GOT3 (cell line): ENCODE results near the gene DUOX1.
"Not testable (repeated sequence)": the region's sequence is repeated elsewhere in the genome, so short reads cannot be mapped to it uniquely, and the experiment has no call there.

ENCODE experiments used
- DNase-seq: peaks from one replicate; lab custom pipeline; 2025; ENCODE audit warnings: mixed read lengths; lab: John Stamatoyannopoulos, UW

Gene DUOX1

DNA sequence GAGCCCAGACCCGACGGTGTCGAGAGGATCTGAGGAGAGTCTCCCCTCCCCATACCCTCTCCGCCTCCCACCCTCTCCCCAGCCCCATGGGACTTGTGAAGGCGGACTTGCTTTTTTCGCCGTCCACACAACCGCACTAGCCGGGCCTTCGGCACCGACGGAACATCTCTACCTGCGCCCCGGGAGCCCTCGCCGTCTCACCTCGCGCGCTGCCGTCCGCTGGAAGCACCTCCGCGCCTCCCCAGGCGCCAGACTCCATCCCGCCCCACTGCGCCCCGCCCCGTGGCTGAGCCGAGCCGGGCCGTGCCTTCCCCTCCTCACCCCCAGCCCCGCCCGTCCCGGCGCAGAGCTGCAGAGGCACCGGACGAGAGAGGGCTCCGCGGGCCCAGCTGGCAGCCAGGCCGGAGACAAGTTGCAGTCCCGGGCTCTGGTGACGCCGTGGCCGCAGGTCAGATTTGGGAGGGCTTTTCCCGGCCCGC, at the start of gene DUOX1, which contains the start of gene DUOXA1:
Gene DUOX1, plus strand, starts transcription at position 344 of the 479 bp plus-strand sequence. CDS start 1,973 bp downstream, outside the sequence.
Gene DUOXA1, minus strand, starts transcription at position 229 of the 479 bp plus-strand sequence. CDS start 6,865 bp downstream, outside the sequence.
- no peak for DNase-seq

- not testable (repeated sequence) for DNase-seq
Observed at GRCh38 chr15:45080593-45080992, 49.2 kb upstream of the DUOX1 start.

DNA sequence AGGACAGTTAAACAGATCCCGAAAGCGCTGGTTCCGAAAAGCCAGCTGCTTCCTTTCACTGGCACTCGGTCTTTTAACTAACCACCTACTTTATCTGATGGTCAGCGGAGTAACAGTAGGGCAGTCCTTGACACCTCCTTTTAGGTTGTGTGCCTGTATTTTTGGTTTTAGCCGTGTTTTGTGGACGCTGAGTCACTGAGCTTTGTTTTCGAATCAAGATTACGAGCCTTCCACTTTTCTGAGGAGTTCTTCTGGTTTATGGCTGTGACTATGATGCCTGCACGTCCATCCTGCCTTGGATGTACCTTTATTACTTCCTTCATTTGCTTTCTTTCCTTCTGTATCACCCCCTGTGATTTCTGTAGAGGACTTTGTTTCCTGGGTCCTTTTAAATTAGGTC, 47.4 kb upstream of the DUOX1 start:
- not testable (repeated sequence) for DNase-seq

- DNase-seq: no peak
Observed at GRCh38 chr15:45083223-45083622, 46.6 kb upstream of the DUOX1 start.

- DNase-seq: no peak
Observed at GRCh38 chr15:45084163-45084562, 45.6 kb upstream of the DUOX1 start.

- no peak for DNase-seq
Observed at GRCh38 chr15:45087513-45087912, 42.3 kb upstream of the DUOX1 start.

DNA sequence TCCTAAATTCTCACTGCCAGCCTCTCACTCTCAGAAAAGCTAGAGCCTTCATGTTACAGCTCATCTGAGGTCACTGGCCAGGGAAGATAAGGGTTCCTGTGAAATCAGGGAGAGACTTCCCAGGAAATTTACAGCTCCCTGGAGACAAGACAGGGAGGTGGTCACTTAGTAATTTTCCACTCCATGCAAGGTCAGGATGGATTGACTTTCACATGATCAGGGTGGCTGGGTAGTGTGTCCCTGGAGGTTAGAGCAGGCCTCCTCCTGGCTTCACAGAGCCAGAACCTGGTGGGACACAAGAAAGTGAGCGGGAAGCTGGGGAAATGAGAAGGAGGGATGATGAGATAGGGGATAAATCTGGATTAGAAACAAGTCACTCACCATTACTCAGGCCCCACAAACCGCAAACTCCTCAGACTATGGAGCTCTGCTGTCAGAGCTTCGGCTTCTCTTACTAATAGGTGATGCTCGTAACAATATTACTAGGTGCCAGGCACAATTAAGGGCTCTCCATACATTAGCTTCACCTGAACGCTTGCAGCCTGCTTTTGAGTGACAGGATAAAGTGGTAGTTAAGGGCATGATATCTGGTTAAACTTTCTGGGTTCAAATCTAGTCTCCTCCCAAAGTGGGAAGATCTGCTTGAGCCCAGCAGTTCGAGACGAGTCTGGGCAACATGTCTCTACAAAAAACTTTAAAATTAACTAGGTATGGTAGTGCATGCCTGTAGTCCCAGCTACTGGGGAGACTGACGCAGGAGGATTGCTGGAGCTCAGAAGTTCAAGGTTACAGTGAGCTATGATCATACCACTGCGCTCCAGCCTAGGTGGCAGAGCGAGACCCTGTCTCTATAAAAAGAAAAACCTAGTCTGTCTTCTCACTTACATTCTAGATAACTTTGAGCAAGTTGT, 40.7 kb upstream of the DUOX1 start:
- no peak for DNase-seq

DNA sequence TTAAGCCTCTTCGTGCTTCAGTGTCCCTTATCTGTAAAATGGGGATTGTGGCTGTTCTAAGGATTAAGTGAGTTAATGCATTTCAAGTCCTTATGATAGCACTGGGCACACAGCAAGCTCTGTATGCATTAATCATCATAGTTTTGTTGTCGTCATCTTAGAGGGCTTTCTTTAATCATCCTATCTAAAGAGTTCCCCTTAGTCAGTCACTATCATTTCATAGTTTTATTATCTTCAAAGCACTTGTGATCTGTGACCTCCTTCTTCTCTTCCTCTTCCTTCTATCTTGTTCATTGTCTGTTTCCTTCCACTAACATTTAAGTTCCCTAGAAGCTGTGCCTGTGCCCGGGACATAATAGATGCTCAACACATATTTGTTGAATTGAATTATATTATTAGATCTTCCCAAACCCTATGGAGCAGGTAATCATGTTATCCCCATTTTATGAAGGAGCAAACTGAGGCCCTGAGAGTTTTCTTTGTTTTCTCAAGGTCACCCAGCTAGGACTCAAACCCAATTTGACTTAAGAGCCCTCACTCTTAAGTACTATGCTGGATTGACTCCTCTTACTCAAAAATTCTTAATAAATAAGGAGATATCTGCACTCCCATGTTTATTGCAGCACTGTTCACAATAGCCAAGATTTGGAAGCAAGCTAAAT, 40.0 kb upstream of the DUOX1 start:
- no peak for DNase-seq

GRCh38 chr15:45091161-45091560, 38.6 kb upstream of the DUOX1 start:
- no peak for DNase-seq

DNA sequence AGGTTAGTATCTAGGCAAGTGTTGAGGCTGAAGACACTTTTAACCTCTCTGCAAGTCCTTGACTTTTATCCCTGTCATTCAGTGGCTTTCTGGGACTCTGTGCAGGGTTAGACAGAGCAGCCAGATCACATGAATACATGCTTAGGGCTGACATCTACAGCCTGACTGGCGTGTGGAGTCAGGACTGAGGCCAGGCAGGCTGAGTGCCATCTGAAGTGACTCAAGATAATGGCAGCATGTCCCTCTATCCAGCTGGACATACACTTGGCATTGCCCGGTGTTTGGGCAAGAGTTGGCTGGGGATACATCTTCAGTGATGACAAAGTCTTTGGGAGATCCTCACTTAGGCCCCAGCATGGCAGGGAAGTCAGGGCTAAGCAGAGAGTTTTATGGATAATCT, 38.2 kb upstream of the DUOX1 start:
- DNase-seq: no peak

DNA sequence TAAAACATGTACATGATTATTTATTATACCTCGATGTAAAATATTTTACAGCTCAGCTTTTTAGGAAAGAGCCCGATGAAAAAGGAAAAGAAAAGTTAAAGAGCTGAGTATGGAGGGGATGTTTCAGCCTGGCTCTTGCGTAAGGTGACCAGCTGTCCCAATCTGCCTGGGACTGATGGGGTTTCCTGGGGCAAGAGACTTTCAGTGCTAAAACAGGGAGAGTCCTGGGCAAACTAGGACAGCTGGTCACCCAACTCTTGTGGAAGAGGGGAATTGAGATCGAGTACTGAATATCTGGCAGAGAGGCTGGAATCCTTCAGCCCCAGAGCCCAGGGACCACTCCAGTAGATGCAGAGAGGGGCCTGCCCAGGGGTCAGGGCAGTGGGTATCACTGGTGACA, 36.8 kb upstream of the DUOX1 start:
- no peak for DNase-seq

- DNase-seq: no peak
Observed at GRCh38 chr15:45093622-45094357, 36.0 kb upstream of the DUOX1 start.

DNA sequence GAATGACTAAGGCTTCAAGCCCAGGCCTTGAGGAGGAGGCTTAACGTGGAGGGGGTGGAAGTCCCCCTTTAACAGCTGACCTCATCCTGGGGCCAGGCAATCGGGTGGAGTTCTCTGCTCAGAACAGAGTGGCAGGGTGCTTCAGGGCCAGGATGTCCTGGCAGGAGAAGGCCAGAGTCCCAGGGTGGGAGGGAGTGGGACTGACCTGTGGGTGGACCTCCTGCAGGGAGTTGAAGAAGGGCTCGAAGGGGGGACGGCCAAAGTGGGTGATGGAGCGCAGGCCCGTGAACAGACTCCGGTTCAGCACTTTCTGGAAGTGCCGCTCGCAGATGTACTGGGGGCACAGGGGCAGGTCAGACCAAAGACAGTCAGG, 35.5 kb upstream of the DUOX1 start:
- no peak for DNase-seq

- no peak for DNase-seq
Observed at GRCh38 chr15:45095661-45096060, 34.1 kb upstream of the DUOX1 start.

DNA sequence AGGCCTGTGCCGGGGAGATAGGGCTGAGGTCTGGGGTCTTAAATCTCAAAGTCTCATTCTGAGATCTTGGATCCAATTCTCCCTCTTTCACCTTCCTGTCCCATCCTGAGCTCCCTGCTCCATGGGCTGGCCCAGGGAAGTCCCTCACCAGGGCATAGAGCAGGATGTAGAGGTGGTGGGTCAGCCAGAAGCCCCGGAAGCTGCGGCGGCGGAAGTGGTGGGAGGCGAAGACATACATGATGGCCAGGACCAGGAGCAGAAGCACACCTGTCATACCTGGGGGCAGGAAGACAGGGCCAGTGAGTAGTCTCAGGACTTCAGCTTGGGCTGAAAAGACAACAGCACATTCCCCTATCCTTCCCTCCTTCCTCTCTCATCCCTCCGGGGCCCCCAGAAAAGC, 32.3 kb upstream of the DUOX1 start:
- no peak for DNase-seq

DNA sequence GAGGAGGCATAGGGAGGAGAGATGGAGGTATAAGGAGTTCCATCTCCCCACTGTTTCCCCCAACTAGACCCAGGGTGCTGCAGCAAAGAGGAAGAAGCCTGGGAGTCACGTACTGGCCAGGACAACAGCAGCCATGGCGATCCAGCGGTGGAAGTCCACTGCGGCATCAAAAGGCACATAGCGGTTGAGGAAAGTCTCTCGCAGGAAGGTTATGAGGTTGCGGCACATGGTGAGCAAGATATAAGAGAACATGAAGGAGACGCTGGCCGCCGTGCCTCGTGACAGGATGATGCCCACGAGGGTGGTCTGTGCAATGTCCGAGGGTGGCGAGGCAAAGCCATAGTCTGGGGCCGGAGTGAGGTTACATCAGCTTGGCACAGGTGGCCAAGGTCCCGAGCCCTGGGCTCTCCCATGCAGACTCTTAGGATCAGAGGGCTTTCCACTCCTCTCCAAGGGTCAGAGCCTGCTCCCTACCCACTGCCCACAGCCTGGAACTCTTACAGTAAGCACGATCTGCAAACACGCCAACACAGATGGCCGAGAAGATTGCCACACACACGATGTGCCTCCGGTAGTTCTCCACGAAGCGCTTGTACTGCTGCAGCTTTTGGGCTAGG, 30.1 kb upstream of the DUOX1 start:
- no peak for DNase-seq

DNA sequence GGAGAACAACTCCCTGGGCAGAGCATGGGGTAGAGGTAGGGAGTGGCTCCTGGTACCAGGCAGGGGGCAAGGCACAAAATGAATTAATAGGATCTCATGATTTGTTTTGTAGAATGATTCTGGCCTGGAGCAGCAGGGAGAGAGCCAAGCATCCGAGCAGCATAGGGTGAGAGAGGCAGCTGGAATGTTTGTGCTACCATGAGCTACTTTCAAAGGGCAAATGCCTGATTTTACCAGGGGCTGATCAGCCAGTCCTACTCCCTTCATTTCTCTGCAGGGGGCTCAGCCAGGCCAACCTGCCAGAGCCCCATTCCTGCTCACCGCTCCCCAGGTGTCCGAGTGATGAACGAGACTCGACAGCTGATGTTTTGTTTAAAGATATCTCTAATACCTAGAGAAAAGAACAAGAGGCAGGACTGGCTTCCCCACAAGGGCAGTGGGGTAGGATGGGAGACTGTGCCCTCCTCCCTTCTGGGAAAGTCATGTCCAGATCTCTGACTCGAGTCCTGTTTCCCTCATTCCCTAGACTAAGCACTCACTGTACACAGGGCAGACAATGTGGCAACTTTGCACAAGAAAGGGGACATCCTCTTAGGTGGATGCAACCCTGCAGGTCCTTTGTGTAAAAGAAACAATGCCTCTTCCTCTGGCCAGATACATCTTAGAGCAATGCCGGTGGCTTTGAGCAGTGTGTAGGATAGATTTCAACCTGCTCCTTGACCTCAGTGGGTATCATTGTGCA, 28.7 kb upstream of the DUOX1 start:
- no peak for DNase-seq

GRCh38 chr15:45101749-45102148, 28.0 kb upstream of the DUOX1 start:
- no peak for DNase-seq

- no peak for DNase-seq
Observed at GRCh38 chr15:45102226-45102625, 27.6 kb upstream of the DUOX1 start.

- not testable (repeated sequence) for DNase-seq
Observed at GRCh38 chr15:45104170-45104569, 25.6 kb upstream of the DUOX1 start.

GRCh38 chr15:45105586-45105985, 24.2 kb upstream of the DUOX1 start:
- no peak for DNase-seq
